NCI-H2029 (cell line): ENCODE measurements around the gene OPCML.

ENCODE experiments used
- DNase-seq: peaks from one replicate; lab custom pipeline; 2025; lab: John Stamatoyannopoulos, UW

The OPCML gene

DNA sequence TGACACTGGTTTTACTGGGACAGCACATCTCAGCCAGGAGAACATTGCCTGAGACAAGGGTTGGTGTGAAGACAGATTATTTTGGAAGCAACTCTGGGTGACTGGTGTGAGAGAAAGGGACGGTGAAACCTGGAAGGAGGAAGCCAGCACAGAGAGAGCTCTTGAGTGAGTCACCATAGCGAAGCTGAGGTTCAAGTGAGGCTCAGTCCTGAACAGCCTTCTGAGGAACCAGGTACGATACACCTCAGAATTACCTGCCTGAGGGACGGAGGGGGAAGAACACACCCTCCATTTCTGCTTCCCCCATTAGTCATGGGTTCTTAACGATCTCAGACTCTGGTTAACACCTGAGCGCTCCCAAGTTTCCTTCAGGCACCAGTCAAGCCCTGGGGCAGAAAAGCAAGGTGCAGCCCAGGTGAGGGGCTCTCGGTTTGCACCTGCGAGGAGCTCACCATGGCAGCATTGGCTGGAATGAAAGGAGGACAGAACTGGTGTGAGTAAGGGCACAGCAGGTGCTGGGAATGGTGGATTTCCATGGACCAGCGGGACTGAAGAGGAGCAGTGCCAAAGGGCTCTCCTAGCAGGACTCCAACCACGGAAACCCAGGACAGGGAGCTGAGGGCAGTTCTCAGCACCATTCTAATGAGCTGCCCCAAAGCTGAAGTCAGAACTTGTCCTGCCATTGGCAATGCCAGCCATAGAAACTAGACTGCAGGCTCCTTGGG lies 459.3 kb downstream of the OPCML start:
- DNase-seq, result no peak

DNA sequence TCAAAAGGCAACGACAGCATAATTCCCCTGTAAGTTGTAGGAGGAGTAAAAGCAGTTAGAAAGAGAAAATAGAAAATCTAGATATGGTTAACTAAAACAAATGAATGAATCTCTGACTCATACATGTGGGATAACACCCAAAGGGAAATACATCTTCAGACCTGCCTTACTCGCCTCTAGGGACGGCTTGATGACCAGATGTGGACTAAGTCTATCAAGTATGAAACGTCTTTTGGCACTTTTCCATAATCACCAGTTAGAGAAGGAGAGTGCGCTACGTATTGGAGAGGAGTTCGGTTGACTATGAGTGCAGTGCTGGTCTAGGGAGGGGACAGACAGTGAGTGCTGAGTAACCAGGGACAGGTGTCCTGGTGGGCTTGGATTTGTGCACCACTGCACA lies 459.9 kb downstream of the OPCML start:
- no peak for DNase-seq

DNA sequence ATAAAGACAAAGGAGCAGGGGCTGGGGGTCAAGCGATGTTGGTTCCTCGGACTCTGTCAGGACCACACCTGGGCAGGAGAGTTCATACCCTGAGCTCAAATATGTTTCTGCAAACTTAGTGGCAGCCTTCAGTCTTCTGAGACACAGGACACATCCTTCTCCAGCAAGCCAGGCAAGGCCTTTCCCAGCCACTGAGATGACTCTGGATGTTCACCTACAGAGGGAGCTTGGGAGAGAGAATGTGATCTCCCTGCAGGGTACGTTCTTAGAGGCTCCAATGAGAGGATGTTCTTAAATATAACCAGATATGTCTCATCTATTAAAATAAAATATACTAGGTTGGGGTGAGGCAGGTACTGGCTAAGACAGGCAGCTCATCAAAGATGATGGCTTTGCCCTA lies 461.5 kb downstream of the OPCML start:
- no peak for DNase-seq

DNA sequence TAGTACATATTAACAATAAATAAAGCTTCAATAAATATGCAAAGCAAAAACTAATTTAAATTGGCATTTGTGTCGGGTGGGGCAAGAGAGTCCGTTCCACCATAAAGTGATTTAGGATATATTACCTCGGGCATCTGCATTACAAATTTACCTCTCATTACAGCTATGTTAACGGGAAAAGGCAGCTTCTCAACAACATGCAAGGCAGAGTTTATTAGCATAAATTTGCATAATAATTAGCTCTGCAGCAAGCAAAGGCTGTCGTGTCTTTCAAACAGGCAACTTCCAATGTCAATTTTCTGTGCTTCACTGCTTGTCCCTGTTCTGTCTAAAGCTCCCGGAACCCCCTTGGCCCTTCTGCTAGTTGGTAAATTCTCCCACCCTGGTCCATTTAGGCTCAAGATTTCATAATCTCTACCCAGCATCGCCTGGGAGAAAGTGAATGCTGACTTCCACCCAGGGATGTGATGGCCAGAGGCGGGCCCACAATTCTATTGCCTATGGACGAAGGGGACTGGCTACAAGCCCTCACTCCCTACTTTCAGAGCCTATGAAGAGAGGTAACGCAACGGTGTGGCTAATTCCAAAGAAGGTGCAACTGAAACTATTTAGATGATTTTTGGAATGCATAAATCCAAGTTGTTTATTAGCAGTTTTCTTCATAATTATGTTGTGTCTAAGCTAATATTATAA lies 462.1 kb downstream of the OPCML start:
- no peak for DNase-seq

DNA sequence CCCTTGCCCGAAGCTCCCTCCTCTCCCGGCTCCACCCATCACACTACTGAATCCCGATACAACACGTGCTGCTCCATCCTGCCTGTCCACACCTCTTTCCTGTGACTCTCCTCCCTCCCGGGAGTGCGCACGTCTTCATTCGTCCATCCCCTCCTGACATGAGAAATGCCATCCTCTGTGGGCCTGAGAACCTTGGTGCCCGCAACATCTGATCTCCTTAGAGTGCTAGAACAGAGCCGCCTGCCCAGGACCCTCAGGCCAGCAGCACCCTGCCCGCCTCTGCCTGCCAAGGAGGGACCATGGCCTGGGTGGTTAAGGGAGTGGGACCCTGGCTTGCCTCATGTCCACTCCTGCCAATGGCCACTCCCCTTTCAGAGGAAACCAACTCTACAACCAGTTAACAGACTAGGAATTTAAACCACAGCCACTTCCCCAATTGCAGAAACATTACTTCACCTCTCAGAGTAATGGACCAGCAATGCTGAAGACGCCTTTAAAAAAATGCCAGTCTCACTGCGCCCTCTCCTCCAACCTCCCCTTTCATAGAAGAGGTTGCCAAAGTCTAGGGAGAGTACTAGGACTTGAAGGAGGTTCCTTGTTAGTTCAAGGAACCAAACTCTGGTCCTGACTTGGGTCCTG lies 466.3 kb downstream of the OPCML start:
- DNase-seq, result no peak

DNA sequence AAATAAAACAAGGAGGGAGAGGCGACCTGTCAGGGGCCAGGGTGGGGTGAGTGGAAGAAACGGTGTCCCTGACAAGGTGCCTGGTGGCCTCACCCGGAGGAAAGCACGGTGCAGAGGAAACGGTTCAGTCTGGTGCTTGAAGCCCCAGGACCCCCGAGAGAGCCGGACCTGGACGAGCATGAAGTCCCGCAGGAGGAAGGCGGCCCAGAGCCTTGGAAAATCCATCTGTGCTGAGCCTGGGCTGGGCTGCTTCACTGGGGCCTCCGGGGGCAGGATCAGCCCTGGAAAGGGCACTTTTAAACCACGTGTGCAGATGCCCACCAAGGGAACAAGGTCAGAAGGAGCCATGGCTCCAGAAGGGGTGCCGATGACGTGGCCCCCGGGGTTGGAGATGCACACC lies 467.3 kb downstream of the OPCML start:
- DNase-seq, result no peak

DNA sequence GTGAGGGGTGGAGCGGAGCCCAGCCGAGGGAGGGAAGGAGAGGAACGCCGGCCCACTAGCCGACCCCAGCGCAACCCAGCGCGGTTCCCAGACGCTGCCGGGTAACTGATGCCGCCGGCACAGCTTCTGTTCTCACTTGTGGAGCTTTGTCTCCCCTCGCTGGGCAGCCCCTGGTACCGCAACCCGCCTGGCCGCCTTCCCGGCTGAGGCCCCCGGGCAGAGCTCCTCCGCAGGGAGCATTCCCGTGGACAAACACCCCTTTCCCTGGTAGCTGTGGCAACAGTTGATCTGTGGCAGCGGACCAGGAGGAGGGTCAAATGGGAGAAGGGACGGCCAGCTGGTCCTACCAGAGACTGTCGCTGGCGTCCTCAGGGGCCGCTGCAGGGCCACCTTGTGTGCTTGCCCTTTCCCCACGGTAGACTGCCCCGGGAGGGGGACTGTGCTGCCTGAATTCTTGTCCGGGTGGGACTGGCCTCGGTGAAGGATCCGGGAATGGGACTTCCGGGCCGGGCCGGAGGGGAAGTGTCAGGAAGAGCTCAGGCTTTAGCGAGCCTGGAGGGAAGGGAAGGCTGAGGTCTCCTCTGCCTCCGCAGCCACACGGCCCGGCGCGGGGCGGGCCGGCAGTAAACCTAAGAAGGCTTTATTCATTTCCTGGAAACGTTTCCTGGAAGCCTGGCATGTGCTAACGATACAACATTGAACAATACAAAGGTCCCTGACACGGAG lies 468.0 kb downstream of the OPCML start:
- DNase-seq, result no peak

DNA sequence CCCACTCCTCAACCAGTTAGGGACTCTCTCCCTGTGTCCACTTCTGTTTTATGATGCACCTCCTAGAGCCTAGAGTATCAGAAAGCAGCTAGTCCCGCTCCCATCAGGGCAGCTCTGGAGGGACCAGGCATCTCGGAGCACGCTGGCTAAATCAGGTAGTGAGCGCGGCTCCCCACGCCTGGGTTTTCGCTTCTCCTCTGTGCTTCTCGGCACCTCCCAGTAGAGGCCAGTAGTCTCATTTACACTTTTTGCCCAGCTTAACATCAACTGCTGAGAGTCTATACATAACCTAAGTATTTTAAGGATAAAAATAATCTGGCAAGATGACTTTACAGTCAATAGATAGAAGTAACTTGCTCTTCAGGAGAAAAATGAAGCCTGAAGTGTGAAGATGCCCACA lies 473.8 kb downstream of the OPCML start:
- DNase-seq, result no peak

DNA sequence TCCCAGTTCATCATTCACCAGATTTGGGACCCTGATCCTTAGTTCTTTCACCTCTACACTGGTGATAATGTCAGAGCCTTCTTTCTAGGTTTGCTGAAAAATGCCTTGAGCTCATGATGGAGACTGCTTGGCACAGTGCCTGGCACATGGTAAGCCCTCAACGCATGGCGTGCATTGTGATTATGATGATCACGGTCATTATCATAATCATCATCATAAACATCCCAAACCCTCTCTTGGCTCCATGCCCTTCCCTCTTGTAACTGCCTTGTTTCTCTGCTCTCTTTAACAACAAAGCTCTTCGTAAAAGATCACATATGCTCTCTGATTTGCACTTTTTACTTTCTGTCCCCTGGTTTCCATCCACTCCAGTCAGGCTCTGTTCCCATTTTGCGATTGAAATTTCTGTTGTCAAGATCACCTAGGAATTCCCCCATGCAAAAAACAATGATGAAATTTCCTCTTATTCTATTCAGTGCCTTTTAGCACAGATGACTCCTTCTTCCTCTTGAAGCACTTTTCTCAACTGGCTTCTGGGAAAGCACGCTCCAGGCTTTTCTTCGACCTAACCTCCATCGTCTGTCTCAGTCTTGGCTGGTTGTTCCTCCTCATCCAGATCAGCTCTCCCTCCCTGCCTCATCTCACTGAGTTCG lies 479.1 kb downstream of the OPCML start:
- no peak for DNase-seq

DNA sequence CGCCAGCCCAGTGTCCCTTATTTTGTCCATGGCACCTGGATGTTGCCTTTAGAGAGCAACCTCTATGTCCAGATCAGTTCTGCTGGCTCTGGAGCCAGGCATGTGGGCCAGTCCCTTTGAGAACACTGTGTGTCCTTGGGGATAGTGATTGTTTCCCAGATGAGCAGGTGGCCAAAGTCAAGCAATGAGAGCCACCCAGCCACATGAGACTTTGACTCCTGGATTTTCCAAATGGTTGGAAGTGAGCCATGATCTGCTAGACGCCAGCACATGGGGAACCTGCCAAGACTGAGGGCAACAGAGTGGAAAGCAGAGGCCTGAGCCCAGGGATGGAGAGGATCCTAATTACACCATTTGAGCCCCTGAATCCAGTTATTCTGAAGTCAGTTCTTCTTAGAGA lies 479.8 kb downstream of the OPCML start:
- DNase-seq, result no peak

DNA sequence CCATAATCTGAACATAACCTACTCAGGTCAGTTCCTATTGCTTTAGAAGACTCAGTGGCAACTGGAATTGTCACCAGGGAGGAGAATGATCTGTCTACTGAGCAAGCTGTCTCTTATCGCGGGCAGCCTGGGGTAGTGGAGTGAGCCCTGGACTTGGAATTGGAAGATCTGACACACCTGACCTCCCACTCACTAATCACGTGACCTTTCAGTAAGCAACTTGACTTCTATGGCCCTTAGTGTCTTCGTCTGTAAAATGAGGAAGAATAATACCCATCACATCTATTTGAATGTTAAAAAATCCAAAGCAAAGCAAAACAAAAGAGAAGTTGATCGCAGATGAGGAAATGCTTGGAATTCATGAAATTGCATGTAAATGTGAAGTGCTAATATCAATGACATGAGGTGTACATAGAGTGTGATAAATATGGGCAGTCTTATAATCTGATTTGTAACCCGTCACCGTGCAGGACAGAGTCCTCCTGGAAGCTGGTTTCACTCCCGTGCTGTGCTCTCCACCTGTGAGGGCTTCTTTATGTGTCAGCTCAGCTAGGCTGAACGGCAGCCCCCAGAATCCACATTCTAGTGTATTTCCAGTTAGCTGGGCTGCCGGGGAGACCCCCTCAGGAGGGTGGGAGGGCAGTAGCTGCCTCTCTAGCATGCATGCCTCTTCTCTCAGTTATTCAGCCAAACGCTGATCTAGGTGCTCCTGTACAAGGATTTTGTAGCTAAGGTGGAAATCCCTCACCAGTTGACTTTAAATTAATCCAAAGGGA lies 482.9 kb downstream of the OPCML start:
- no peak for DNase-seq

DNA sequence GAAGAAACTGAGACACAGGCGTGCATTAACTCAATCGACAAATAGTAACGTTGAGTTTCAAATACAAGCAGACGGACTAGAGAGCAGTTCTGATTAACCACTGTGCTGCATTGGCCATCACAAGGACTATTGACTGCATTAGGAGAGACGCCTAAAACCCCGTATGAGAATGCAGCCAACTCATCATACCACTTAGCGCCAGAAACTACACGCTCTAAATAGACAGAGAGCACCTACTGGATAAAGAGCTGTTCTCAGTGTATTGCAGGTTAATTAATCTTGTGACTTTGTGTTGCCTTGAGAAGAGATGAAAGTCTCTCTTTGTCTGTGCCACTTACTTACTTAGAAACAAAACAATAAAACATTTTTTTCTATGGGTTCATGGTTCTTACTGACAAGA lies 484.0 kb downstream of the OPCML start:
- DNase-seq, result no peak

DNA sequence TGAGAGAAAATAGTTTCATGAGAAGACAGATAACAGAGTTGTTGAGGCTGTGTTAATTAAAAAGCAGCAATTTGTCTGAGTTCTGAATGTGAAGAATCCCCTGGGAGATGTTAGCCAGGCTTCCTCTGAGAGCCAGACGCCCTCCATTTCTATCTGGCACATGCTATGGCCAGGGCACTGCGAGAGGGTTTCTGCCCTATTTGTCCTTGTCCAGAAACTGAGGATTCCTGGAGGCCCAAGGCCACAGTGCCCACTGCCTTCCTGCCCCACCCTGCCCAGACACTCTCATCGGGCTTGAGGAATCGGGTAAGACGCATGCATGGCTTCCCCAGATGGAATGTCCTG lies 484.6 kb downstream of the OPCML start:
- no peak for DNase-seq

DNA sequence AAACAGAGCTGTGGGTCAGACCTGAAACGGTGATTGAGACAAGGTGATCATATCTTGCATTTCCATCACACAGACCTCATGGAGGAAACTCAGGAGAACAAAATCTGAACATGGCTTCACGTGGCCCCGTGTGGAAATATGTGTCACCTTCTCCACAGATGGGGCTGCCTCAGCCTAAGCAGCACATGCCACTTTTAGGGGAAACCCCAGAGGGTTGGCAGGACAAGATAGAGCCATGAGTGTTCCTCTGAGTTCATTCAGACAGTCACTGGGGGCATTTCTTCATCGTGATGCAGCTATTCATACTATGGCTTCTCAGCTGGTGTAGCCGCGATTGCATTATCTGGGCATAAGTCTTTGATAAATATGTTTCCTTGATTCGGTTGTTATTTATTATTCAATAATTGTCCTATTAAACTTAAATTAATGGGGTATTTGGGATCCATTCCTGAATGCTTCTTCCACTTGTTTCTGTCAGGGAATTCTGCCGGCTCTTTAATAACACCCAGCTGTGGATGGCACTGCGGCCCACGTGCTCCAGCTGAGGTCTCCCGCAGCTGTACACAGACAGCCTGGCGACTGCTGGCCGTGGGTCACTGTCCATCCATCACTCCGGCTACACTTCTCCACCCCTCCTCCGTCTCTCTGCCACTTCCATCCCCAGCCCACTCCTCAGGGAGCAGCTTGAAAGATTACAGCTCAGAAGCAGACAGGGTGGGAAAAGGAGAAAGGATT lies 485.1 kb downstream of the OPCML start:
- no peak for DNase-seq

DNA sequence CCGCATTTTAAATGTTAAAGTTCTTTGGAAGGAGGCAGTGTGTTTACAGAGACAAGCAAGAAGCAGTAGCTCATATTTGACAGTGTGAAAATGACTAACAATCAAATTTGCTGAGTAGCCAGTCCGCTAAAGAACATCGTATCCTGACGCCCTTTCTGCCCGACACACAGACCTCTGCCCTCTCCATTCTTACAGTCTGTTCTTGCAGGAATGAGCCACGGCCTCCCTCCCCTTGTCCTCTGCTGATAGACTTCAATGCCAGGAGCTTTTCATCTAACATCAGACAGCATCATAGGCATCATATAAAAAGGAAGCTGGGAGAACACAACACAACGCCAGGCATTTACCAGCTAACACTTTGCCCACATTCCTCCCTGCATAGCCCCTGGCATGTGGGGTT lies 486.0 kb downstream of the OPCML start:
- DNase-seq, result no peak

DNA sequence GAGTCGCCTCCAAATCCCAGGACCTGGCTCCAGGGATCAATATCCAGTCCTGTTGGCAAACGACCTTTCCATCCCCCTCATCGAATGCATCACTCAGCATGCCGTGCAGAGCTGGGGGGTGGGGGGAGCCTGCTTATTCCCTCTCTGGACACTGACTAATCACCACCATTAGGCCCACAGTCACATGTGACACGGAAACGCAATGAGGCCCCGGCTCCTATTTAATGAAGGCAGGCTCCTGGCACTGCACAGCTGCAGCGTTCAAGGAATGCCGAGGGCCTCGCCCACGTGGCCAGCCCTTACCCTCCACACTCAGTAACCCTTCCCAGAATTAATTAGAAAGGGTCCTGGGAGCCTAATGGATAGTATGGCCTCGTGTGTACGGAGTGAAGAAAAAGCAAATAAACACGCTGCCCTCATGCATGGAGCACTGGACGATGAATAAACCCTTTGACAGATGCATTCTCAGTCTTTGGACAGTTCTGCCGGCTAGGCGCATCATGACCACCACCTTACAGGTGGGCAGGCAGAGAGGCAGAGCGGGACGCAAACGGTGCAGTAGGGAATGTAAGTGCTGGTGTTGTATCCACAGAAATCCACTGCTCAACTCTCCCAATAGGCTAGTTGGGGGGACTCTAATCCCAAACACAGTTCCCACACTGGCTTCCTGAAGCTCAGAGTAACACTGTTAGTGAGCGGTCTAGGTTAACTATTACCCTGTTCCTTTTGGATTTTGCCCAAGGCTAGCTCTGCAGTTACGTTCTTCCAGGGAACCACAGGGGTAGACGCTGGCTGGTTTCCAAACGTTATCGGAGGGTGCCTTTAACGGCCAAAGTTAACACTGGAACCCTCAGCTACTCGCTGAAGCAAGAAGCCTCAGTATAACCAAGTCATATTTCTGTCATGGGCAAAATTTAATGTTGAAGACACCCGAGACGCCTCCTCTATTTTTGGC lies 490.1 kb downstream of the OPCML start:
- no peak for DNase-seq

DNA sequence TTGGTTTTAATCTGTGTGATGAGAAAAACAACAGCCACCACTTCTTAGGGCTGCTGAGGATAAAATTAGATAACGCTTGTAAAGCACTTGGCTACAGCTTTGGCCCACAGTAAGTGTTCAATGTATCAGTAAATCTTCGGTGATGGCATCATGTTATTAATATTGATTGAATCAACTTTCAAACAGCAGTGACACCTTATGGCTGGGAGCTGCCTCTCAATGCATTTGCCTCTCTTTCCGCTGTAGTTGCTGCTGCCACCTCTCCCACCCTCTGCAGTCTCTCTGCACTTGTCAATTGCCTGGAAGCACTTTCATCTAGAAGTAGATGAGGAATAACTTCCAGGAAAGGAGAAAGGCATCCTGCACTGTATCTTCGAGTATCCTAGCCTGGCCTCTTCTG lies 491.1 kb downstream of the OPCML start:
- DNase-seq, result no peak

DNA sequence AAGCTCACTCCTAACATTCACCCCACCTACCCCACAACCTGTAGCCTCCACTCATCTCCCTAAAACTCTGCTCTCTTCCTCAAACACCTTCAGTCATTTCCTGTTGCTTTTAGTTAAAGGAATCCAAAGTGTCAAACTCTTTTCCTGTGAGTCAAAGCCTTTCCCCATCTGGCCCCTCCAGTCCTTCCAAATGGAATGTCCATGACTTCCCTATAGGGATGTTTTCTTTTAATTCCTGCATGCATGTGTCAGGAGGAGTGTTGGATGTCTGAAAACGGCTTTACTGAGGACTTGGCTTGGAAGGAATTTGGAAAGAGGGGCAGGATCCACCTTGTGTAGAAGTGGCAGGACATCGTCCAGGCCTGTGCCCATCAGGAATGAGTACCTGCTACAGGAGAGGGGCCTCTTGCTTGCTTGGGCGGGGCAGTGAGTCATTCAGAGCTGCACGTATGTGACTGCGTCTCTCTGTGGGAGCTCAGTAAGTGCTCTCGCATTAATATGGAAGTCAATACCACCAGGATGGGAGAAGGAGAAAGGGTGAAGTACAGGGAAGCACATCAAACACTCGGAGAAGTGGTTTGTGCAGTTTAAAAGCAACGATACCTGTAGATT lies 491.9 kb downstream of the OPCML start:
- DNase-seq, result no peak

DNA sequence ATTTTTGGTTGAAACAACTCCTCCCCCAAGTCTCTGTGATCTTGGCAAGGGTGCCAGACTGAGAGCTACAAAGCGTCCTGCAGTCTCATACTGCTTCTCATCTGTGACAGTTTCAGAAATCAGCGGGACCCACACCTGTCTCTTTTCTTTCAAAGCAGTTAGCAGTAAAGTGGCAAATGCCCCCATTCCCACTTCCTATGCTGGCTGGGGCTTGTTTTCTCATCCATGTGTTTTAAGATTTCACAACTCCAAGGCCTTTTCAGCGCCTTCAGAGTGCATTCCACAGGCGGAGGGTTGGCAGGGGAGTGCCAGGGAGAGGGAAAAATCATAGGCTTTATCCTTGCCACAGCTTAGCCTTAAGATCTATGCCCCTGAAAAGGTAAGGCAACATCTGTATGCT lies 493.5 kb downstream of the OPCML start:
- DNase-seq, result no peak
